ENCODE measurements around the gene DIDO1.
"Not testable (repeated sequence)": the region's sequence is repeated elsewhere in the genome, so short reads cannot be mapped to it uniquely, and the experiment has no call there.

GRCh38 chr20:62848917-62849316, 77.4 kb downstream of the DIDO1 start:
- not testable (repeated sequence) for TF ChIP-seq KDM5A (IDR thresholded peaks at IDR 0.05); CTCF (IDR thresholded peaks at IDR 0.05); RAD21 (conservative IDR thresholded peaks at IDR 0.05 in 1 of 2, IDR thresholded peaks at IDR 0.05 in 1 of 2)

Measured in A549 (cell line).